ENCODE data around the gene TAOK3. TPM values are rescaled to one million over a fixed set of nuclear protein-coding genes. Genes with fewer than 3 reads are reported as not detected.
A peak's percentile ranks its signal among the peaks of the same experiment; 100 is the strongest.

Gene TAOK3
- total and polyA plus RNA-seq, 2 donors (not counting 1 experiment from before 2014, with no cell fraction given), result 30.0 to 80.4 TPM

- Histone ChIP-seq H3K27ac (ENCODE audit: low read length in 2 of 2) (peak overlapping the region in 1 of 2 donors; percentile 77), H3K4me3 (ENCODE audit: control extremely low read depth in 1 of 5, extremely low read depth in 1 of 5, insufficient read depth in 1 of 5, low read depth in 2 of 5, low read length in 4 of 5) (peak overlapping the region in 3 of 5 experiments; percentile 70 to 91 (median 73)), H2AFZ (ENCODE audit: insufficient read depth, low read depth, low read length, poor library complexity, severe bottlenecking) (peak overlapping the region; percentile 99), H4K20me1 (ENCODE audit: control insufficient read depth, insufficient read depth, low read length, poor library complexity, severe bottlenecking) (no peaks in the 10 kb centered on the region), H3K36me3 (replicated peaks in 1 of 2; ENCODE audit: control extremely low read depth in 1 of 2, control insufficient read depth in 1 of 2, extremely low read depth in 1 of 2, insufficient read depth in 2 of 2, low read length in 1 of 2) (peaks cover 4 to 22% of the 10 kb centered on the region in 2 experiments), H3K4me1 (ENCODE audit: control insufficient read depth in 2 of 2, insufficient read depth in 2 of 2, low read length in 2 of 2) (peaks cover 6 to 19% of the 10 kb centered on the region in 2 donors), H3K9ac (ENCODE audit: low read length) (peak overlapping the region; percentile 97), H3K9me3 (ENCODE audit: control extremely low read depth in 1 of 3, control insufficient read depth in 2 of 3, insufficient read depth in 1 of 3, low read length in 2 of 3) (no peaks in the 10 kb centered on the region), H3K79me2 (ENCODE audit: control insufficient read depth, insufficient read depth, low read length) (peaks cover 18% of the 10 kb centered on the region), H3K4me2 (replicated peaks; ENCODE audit: low read depth, low read length, poor library complexity, severe bottlenecking) (peak overlapping the region; percentile 97), H3K27me3 (replicated peaks in 1 of 4; ENCODE audit: control extremely low read depth in 1 of 4, control insufficient read depth in 3 of 4, insufficient read depth in 4 of 4, low read length in 3 of 4) (no peaks in the 10 kb centered on the region)
- 98% methylated on average over 6 of the region's 10 CpGs for WGBS (ENCODE audit: insufficient coverage)
- H3K9me3 Mint-ChIP-seq (ENCODE audit: insufficient read depth), result no peaks in the 10 kb centered on the region
- TF ChIP-seq EZH2 (IDR thresholded peaks at IDR 0.05; ENCODE audit: borderline replicate concordance, insufficient read depth, low read depth, low read length, poor library complexity, severe bottlenecking) (no peak), CTCF (IDR thresholded peaks at IDR 0.05) (no peak)
- peaks cover 28% of the 10 kb centered on the region for H3K4me1 Mint-ChIP-seq
- peak overlapping the region; percentile 99 for H3K4me3 Mint-ChIP-seq
- H3K27ac Mint-ChIP-seq, result peak overlapping the region; percentile 90
- CTCF ChIA-PET, result interaction anchor here (2.9 kb wide), 2 partner anchors 16 to 239 kb away, joined by 28 to 31 read pairs; partner anchors contain the start of gene SUDS3
- intact Hi-C loops (cut with micrococcal nuclease), result loop anchor here (2.0 to 5.0 kb wide), 2 partner anchors 76 to 1530 kb away; partner anchors contain the start of genes PRKAB1 and WSB2
- no peak for ATAC-seq (ENCODE audit: low read depth)
- H3K27me3 Mint-ChIP-seq, result no peaks in the 10 kb centered on the region
- no peak for DNase-seq
- POLR2A ChIA-PET, result interaction anchor here (2.3 kb wide), 1 partner anchor 76 kb away, joined by 10 read pairs; the partner anchor contains the start of gene WSB2
Observed at GRCh38 chr12:118137148-118137678, 235.5 kb downstream of the TAOK3 start.

GRCh38 chr12:118136559-118137003, 236.1 kb downstream of the TAOK3 start:
- Histone ChIP-seq H3K9ac (ENCODE audit: low read length) (peak overlapping the region; percentile 97), H3K4me2 (replicated peaks; ENCODE audit: low read depth, low read length, poor library complexity, severe bottlenecking) (peak overlapping the region; percentile 97), H3K4me1 (ENCODE audit: control insufficient read depth in 2 of 2, insufficient read depth in 2 of 2, low read length in 2 of 2) (peaks cover 6 to 19% of the 10 kb centered on the region in 2 donors), H3K79me2 (ENCODE audit: control insufficient read depth, insufficient read depth, low read length) (peaks cover 18% of the 10 kb centered on the region), H3K27ac (ENCODE audit: low read length in 2 of 2) (peak overlapping the region; percentile 26 to 77), H4K20me1 (ENCODE audit: control insufficient read depth, insufficient read depth, low read length, poor library complexity, severe bottlenecking) (no peaks in the 10 kb centered on the region), H2AFZ (ENCODE audit: insufficient read depth, low read depth, low read length, poor library complexity, severe bottlenecking) (peak overlapping the region; percentile 99), H3K36me3 (replicated peaks in 1 of 2; ENCODE audit: control extremely low read depth in 1 of 2, control insufficient read depth in 1 of 2, extremely low read depth in 1 of 2, insufficient read depth in 2 of 2, low read length in 1 of 2) (peaks cover 4 to 19% of the 10 kb centered on the region in 2 experiments), H3K4me3 (ENCODE audit: control extremely low read depth in 1 of 5, extremely low read depth in 1 of 5, insufficient read depth in 1 of 5, low read depth in 2 of 5, low read length in 4 of 5) (peak overlapping the region; percentile 2 to 91 (median 73)), H3K9me3 (ENCODE audit: control extremely low read depth in 1 of 3, control insufficient read depth in 2 of 3, insufficient read depth in 1 of 3, low read length in 2 of 3) (no peaks in the 10 kb centered on the region), H3K27me3 (replicated peaks in 1 of 4; ENCODE audit: control extremely low read depth in 1 of 4, control insufficient read depth in 3 of 4, insufficient read depth in 4 of 4, low read length in 3 of 4) (no peaks in the 10 kb centered on the region)
- peak; percentile 18 for ATAC-seq (ENCODE audit: low read depth)
- Mint-ChIP-seq H3K27ac (peak overlapping the region; percentile 90), H3K9me3 (ENCODE audit: insufficient read depth) (no peaks in the 10 kb centered on the region), H3K27me3 (no peaks in the 10 kb centered on the region), H3K4me3 (peak overlapping the region; percentile 99), H3K4me1 (peaks cover 28% of the 10 kb centered on the region)
- ChIA-PET CTCF (interaction anchor here (1.6 to 2.9 kb wide), 3 partner anchors 16 to 241 kb away, joined by 5 to 31 read pairs (median 28); partner anchors contain the start of gene SUDS3), POLR2A (interaction anchor here (1.3 to 2.3 kb wide), 3 partner anchors 75 to 240 kb away, joined by 7 to 12 read pairs (median 10); partner anchors contain the start of genes SUDS3, TAOK3 and WSB2)
- TF ChIP-seq EZH2 (IDR thresholded peaks at IDR 0.05; ENCODE audit: borderline replicate concordance, insufficient read depth, low read depth, low read length, poor library complexity, severe bottlenecking) (no peak), CTCF (IDR thresholded peaks at IDR 0.05) (no peak)
- intact Hi-C loops (cut with micrococcal nuclease), result loop anchor here (1.0 to 5.0 kb wide), 5 partner anchors 15 to 1531 kb away; partner anchors contain the start of genes PRKAB1, RFC5, SUDS3 and WSB2
- no peak for DNase-seq
- WGBS (ENCODE audit: insufficient coverage), result 2% methylated on average over 26 of the region's 29 CpGs

All from B cell (primary cell).